ENCODE results near the gene MOB3B.

Gene MOB3B

DNA sequence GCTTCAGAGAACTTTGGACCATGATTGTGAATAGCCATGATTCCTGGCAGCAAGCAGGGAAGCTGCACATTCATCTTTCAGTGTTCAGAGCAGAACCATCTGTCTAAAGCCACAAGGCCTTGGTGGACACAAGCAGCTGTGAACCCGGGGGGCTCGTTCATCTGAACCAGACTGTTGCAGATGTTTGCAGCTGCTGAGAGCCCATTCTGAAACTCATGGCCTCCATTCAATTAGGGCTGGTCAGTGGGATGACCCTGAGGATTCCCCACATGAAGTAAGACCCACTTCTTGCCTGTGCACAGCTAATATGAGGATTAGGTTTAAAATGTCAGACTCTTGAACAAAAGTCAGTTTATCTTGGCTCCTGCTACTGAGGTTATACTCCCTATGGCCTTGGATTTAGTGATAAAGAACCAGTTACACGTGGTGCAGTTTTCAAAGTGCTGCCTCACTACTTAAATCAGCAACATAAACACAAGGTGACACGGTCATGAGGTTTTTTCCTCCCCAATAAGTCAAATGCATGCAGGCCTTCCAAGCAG is 115.3 kb downstream of the MOB3B start:
- DNase-seq, result no peak

DNA sequence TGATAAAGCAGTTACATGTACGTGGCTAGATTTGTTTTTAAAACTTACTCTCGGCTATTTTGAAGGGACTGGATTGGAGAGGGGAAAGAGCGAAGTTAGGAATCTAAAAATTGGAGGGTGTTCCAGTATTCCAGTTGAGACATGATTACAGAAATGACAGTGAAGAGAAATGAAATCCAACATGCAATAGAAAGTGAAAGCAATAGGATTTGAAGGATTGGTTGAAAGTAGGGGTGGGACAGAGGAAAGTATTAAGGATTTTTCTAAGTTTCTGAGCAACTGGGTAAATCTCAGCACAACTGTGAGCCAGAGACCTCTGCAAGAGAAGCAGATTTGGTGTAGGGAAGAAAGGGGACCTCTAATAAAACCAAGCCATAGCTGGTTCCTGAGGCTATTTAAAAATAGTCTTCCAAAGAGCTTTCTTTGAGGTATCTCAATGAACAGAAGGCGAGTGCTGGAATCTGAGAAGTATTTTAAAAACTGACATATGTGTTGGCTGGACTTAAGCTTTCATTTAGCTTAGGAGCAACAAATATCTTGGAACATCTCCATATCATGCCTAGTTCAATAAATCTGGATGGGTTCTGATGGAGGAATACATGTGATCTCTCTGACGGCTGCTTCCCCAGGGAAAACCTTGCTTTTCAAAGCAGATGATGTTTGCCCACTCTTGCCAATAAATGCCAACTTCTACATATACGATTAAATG is 115.9 kb downstream of the MOB3B start:
- no peak for DNase-seq

GRCh38 chr9:27412963-27413362 is 116.7 kb downstream of the MOB3B start:
- no peak for DNase-seq

GRCh38 chr9:27412081-27412480 is 117.5 kb downstream of the MOB3B start:
- DNase-seq, result no peak

GRCh38 chr9:27408482-27408881 is 121.1 kb downstream of the MOB3B start:
- DNase-seq, result no peak

DNA sequence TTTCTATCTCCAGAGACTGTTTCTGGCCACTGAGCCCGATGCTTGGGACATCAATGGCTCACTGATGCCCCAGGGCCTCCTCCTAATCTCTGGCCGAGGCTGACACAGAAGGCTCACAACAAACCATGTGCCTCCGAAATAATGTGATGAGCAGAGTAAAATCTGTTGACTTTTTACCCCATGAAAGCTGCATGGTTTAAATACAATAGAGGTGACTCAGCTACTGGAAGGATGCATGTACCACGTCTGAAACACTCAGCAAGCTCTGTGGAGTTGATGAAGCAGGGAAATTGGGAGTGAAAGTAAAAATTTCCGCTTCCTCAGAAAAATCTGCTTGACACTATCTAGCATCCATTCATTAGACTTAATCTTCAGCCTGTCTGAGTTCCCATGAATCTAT is 121.6 kb downstream of the MOB3B start:
- no peak for DNase-seq

DNA sequence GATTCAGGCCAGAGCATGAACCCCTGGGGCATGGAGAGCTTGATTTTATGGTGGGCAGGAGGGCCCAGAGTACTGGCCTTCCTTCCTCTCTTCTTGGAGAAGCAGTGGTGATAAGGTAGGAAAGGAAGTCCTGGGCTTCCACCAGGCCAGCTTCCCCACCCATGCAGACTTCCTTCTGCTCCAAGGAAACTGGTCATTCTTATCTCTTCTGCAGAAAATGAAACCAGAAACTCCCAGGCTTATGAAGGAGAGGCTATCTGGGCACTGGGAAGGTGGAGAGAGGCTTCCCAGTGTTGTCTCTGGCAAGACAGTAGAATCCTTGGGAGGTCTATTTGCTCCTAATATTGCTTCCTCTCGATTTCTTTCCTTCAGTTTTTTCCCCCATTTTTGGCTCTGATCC is 122.1 kb downstream of the MOB3B start:
- DNase-seq, result no peak

GRCh38 chr9:27404661-27405060 is 125.0 kb downstream of the MOB3B start:
- no peak for DNase-seq

DNA sequence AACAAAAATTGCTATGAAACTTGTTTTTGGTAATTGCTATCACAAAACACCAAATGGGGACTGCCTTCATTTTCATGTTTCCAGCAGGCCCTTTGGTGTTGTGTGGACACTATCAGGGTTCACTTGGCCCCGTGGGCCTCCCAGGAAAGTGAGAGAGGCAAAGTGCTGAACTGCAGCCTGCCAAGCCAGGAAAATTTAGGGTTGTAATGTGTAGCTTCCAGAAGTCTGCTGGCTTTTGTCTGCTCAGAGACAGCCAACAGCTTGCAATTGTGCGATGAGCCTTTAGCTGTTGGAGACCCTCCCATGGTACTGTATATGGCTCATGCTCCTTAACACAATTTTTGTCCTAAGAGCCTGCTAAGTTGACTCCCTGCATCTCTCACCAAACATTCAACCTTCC is 127.0 kb downstream of the MOB3B start:
- no peak for DNase-seq

DNA sequence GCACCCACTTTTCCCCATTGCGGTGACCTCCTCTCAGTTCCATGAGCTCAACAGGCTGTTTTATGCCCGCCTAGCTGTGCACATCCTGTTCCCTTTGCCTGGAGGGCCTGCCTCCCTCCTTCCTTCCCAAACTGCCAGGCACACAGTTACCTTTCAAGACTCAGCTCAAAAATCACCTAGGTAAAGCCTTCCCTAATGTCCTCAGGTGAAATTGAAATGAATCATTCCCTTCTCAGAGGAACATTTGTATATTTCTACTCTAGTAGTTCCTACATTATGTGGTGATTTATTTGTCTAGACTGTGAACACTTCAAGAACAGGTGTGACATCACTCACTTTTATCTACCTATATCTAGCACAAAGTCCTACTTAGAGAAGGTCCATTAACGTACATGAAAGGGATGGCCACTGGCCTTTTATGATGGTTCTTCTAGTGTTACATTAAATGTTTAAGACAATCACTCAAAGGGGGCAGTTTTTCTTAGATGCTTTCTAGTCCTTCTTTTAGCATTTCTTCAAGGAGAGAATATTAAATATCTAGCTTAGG is 129.2 kb downstream of the MOB3B start:
- no peak for DNase-seq

GRCh38 chr9:27398982-27399653 is 130.5 kb downstream of the MOB3B start:
- no peak for DNase-seq

GRCh38 chr9:27396495-27396894 is 133.1 kb downstream of the MOB3B start:
- DNase-seq, result no peak

GRCh38 chr9:27395484-27395921 is 134.1 kb downstream of the MOB3B start:
- no peak for DNase-seq

DNA sequence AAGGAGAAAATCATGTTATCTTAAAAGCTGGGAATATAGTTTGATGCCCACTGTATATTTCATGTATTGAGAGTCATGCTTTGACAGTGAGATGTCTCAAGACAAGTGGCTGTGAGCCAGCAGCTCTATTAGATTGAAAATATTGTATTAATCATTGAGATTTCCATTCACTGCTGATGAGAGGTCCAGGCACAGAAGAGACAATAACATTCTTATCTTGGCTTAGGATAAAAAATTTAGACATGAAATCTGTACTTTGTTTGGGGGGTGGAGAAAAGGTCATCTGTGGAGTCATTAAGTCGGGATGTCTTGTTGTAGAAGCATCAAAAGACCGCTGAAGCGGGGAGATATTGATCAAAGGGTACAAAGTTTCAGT is 134.8 kb downstream of the MOB3B start:
- DNase-seq, result no peak

DNA sequence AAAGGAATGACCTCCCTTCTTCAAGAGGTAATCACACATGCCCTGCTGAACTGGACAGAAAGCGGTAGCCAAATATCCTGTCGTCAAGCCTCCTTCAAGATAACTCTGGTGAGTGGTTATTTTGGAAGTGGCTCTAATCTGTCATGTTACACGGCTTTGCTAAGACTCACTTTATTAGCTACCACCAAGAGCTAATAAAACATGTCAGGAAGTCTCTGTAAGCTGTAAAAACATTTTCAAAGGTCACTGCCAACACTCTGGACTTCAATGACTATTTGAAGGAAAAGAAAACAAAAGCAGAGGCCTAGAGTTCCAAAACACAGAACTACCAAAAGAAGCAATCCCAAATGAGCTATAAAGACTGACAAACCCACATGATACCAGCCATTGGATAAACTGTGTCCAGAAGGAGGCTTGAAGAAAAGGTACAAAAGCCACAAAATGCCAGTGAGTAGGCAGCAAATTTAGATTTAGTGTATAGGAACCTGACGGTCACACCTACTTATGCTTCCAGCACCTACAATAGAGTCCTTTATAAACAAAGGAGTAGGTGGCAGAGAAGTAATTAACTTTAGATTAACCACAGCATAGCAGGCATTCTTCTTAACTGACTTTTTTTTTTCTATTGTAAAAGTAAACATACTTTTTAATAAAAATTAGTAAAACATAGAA is 135.3 kb downstream of the MOB3B start:
- no peak for DNase-seq

GRCh38 chr9:27393054-27393846 is 136.4 kb downstream of the MOB3B start:
- DNase-seq, result no peak

- no peak for DNase-seq
Measured at GRCh38 chr9:27392451-27392850, 137.2 kb downstream of the MOB3B start.

GRCh38 chr9:27391040-27391895 is 138.3 kb downstream of the MOB3B start:
- no peak for DNase-seq

DNA sequence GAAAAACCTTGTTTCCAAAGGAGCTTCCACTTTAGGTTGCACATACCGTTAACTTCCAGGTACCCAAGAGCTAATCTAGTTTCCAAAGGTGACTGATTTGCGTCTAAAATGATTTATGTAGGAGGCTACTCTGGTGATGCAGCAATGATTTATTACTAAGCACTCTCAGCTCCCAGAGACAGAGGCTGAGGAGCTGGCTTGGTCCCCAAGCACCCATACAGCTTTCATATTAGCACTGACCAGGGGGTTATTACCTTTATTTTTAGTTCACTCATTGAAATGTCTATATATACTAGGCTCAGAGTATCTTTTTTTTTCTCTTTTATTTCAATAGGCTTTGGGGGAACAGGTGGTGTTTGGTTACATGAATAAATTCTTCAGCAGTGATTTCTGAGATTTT is 141.5 kb downstream of the MOB3B start:
- DNase-seq, result no peak

- no peak for DNase-seq
Measured at GRCh38 chr9:27387722-27388121, 141.9 kb downstream of the MOB3B start.

DNA sequence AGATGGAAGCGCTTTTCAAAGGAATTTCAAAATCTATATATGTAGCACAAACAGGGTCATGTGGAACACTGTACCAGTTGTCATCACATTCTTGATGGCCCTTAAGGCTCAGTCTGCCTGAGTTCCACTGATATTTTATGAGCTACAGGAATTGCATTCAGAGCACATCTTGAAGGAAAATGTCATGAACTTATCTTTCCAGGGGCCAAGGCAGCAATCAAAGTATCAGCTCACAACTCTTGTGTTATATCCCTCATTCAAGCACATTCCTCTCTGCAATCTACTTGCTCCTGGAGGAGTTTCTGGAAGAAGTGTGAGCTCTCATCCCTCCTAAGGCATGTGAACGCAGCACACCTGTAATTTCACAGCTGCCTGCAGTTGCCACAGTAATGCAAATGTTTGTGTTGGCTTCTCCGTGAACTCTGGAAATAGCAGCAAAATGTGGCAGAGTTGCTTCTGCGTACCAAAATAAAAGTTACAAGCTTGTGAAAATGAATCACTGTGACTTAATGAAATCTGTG is 143.0 kb downstream of the MOB3B start:
- no peak for DNase-seq
